Activated CD4-positive, alpha-beta T cell treated with anti-CD3 and anti-CD28 coated beads, Interleukin-2, amount 50 U/mL, for 1 hour (primary cell): ENCODE measurements around the gene ITGB4.

ENCODE experiments used
- DNase-seq: peaks from one replicate; pipeline ENCODE4 v3.0.0-alpha.2; 2020

Gene ITGB4

DNA sequence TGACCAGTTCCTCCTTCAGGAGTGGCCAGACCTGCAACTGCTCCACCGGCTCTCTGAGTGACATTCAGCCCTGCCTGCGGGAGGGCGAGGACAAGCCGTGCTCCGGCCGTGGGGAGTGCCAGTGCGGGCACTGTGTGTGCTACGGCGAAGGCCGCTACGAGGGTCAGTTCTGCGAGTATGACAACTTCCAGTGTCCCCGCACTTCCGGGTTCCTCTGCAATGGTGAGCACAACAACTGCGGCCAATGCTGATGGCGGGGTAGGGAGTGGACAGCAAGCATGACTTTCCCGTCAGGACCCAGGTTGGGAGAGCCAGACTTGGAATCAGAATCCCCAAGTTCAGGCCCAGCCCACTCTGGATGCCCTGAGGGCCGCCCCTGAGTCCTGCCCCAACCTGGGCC lies 12.2 kb downstream of the ITGB4 start:
- no peak for DNase-seq

DNA sequence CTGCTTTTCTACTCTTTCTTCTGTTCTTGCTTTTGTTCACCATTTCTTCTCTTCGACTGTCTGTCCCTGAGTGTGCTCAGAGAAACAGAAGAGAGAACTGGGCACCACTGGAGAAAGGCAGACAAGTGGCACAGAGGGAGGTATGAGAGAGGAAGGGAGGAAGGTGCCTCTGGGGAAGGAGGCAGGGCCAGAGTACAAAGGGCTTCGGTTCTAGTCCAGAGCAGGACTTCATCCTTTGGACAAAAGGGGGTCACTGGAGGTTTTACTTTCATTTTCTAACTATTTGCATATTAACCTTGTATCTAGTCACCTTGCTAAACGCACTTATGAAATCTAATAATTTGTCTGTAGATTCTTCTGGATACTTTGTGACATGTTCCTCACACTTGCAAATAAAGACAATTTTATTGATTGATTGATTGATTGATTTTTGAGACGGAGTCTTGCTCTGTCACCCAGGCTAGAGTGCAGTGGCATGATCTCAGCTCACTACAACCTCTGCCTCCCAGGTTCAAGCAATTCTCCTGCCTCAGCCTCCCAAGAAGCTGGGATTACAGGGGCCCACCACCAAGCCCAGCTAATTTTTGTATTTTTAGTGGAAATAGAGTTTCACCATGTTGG lies 13.5 kb downstream of the ITGB4 start:
- DNase-seq, result no peak

DNA sequence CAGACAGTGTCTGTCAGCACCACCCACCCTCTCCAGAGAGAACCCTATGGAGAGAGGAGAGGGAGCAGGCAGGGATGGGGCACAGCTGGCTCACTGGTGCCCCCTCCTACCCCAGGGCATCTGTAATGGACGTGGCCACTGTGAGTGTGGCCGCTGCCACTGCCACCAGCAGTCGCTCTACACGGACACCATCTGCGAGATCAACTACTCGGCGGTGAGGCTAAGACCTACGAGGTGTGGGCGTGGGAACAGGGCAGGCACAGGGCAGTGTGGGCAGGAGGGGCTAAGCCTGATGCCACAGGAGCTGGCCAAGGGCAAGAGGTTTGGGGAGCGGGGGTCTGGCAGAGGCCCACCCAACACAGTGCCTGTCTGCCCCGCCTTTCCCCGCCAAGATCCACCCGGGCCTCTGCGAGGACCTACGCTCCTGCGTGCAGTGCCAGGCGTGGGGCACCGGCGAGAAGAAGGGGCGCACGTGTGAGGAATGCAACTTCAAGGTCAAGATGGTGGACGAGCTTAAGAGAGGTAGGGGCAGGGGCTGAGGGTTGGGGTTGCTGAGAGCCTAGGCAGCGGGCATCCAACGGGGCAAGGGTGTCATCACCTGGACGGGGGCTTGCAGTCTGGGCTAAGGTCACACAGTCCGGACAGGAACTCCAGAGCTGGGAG lies 15.0 kb downstream of the ITGB4 start:
- no peak for DNase-seq

DNA sequence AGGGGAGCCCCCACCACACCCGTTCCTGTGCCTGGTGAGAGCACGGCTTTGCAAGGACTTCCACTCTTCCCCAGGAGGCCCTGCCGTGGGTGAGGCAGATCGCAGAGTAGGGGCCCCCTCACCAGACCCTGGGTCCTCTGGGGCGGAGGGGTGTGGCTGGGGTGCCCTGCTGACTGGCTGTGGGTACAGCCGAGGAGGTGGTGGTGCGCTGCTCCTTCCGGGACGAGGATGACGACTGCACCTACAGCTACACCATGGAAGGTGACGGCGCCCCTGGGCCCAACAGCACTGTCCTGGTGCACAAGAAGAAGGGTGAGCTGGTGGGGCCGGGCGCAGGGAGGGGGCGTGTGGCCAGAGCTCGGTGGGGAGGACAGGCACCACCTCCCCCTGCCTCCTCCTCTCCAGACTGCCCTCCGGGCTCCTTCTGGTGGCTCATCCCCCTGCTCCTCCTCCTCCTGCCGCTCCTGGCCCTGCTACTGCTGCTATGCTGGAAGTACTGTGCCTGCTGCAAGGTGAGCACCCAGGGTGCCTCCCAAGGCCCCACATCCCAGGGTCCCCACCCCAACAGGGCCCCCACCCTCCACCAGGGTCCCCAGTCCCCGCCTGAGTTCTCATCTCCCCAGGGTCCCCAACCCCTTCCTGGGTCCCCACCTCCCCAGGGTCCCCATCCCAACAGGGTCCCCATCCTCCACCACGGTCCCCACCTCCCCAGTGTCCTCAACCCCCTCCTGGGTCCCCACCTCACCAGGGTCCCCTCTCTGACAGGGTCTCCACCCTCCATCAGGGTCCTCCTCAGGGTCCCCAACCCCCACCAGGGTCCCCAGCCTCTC lies 16.1 kb downstream of the ITGB4 start:
- no peak for DNase-seq

DNA sequence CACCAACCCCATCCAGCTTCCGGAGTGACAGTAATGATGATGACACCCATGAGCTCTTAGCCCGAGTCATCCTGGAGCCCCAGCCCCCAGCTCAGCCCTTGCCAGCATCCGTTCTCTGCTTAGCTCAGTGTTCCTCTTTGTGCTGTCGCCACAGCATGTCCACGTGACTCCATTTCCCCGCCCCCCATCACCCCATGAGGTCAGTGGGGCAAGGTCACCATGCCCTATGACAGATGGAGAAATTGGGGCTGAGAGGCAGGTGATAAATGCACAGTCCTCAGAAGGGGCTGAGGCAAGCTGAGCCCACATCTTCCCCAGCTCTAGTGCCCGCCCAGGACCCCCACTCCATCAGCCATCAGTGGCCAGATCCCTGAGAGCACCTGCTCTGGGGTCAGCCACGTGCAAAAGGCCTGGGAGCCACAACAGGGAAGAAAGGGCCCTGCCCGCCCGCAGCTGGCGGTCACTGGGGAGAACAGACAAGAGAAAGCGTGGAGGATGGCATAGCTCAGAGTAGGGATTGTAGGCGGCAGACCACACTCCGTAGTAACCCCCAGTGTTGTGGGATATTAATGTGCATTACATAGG lies 17.1 kb downstream of the ITGB4 start:
- DNase-seq, result no peak

DNA sequence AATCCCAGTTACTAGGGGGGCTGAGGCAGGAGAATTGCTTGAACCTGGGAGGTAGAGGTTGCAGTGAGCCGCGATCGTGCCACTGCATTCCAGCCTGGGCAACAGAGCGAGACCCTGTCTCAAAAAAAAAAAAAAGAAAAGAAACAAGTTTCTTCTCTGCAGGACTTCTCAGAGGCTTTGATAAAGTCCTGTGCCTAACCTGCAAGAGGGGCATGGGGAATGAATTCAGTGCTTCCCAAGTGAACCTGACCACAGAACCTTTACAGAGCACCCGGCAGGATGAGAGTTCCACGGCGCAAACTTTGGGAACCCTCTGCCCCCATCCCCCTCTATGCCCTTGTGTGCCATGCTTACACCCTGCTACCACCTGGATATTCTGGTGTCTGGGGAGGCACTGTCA lies 17.9 kb downstream of the ITGB4 start:
- no peak for DNase-seq

DNA sequence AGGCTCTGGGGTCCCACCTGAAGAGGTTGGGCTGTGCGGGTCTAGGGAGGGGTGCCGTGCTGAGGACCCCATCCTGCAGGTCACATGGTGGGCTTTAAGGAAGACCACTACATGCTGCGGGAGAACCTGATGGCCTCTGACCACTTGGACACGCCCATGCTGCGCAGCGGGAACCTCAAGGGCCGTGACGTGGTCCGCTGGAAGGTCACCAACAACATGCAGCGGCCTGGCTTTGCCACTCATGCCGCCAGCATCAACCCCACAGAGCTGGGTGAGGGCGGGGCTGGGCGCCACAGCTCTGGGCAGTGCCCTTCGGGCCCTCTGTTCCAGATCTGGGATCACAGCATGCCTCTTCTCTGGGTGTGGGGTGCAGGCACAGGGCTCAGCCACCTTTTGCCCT lies 18.5 kb downstream of the ITGB4 start:
- no peak for DNase-seq

DNA sequence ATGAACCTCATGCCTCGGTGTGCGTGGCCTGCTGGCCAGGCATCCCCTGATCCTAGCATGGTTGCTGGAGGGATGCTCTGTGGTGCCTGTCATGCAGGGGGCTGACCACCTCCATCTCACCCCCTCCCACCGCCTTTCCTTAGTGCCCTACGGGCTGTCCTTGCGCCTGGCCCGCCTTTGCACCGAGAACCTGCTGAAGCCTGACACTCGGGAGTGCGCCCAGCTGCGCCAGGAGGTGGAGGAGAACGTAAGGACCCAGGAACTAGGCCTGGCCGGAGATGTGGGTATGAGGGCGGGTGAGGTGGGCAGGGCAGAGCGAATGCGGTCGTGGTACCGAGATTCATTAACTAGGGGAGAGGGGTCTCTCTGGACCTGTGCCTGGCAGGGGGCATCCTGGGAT lies 19.0 kb downstream of the ITGB4 start:
- DNase-seq, result no peak

DNA sequence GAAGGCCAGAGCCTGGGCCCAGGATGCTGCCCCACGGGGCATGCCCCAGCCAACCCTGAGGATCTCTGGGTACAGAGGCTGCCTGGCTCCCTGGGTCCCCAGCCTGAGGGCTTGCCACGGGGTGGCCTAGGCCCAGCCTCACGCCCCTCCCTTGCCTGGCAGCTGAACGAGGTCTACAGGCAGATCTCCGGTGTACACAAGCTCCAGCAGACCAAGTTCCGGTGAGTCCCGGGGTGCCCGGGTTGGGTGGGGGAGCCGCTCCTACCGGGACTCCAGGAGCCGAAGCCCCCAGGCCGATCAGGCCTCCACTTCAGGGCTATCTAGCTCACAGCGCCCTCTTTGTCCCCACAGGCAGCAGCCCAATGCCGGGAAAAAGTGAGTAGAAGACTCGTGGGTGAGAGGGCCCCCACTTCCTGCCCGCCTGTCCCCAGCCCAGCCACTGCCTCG lies 19.4 kb downstream of the ITGB4 start:
- DNase-seq, result no peak

DNA sequence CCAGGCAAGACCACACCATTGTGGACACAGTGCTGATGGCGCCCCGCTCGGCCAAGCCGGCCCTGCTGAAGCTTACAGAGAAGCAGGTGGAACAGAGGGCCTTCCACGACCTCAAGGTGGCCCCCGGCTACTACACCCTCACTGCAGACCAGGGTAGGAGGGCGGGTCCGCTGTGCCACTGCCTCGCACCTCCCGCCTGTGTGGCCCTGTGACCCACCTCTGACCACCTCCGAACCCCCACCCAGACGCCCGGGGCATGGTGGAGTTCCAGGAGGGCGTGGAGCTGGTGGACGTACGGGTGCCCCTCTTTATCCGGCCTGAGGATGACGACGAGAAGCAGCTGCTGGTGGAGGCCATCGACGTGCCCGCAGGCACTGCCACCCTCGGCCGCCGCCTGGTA lies 21.1 kb downstream of the ITGB4 start:
- DNase-seq, result no peak

DNA sequence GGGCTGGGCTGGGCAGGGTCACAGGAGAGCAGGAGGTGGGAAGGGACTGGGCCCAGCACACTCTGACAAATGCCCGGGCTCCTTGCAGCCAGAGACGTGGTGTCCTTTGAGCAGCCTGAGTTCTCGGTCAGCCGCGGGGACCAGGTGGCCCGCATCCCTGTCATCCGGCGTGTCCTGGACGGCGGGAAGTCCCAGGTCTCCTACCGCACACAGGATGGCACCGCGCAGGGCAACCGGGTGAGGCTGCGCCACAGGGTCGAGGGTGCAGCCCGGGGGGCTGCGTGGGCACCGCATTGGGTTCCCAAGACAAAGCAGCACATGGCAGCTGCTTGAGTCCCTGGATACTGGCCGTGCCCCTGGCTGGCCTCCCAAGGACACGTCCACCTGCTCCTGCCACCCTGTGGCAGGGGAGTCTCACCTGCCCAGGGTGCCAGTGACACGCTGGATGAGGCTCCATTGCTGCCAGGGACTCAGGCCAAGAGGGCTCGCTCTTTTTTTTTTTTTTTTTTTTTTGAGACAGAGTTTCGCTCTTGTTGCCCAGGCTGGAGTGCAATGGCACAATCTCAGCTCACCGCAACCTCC lies 22.5 kb downstream of the ITGB4 start:
- DNase-seq, result no peak

DNA sequence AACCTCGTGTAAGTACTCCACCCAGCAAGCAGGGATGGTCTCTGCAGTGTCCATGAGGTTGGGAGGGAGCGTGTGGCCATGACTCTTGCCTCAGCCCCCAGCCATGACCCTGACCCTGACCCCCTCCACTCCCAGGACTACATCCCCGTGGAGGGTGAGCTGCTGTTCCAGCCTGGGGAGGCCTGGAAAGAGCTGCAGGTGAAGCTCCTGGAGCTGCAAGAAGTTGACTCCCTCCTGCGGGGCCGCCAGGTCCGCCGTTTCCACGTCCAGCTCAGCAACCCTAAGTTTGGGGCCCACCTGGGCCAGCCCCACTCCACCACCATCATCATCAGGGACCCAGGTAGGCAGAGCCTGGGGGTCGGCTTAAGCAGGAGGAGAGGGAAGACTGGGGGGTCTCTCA lies 27.4 kb downstream of the ITGB4 start:
- no peak for DNase-seq

DNA sequence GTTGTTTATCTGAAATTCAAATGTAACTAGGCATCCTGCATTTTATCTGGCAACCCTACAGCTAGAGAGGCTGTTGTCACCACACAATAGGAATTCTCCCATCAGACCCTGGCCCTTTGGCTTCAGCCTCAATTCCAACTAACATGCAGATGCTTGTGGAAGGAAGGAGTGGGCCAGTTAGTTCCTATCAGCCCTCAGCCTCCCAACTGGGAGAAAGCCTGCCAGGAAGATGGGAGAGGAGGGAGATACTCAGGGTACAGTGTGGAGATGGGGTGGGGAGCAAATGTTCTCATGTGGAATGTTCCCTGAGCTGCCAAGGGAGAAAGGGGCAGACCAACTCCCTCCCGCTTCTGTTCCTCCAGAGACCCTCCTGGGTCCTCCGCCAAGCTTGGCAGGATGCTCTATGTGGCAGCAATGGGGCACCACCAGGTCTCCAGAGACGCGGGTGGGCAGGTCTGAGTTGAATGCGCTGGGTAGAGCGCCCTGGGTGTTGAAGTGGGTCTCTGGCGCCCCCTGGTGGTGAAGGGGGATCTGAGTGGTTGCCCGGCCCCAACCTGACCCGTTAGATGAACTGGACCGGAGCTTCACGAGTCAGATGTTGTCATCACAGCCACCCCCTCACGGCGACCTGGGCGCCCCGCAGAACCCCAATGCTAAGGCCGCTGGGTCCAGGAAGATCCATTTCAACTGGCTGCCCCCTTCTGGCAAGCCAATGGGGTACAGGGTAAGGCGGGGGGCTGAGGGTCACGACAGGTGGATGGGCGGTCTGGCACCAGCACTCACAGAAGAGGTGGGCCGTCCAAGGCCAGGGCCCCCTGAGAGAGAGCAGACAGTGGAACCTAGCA lies 28.5 kb downstream of the ITGB4 start:
- peak; percentile 91 for DNase-seq

DNA sequence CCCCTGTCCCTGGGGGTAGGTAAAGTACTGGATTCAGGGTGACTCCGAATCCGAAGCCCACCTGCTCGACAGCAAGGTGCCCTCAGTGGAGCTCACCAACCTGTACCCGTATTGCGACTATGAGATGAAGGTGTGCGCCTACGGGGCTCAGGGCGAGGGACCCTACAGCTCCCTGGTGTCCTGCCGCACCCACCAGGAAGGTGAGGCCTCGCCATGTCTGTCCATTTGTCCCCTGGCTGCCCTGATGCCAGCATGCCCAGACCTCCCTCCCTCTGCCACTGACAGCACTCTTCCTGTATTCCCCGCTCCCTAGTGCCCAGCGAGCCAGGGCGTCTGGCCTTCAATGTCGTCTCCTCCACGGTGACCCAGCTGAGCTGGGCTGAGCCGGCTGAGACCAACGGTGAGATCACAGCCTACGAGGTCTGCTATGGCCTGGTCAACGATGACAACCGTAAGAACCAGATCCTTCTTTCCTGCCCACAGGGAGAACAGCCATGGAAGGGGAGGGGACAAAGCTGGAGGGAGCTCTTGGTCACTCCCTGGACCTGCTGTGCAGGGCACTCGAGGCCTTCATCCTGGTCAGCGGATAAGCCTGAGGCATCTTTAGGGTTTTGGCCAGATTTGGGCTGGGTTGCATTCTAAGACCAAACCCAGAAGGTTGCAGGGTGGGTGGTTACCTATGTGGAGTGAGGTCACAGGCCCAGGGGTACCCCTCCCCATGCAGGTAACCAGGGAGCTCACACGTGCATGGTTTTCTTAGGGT lies 29.6 kb downstream of the ITGB4 start:
- no peak for DNase-seq

DNA sequence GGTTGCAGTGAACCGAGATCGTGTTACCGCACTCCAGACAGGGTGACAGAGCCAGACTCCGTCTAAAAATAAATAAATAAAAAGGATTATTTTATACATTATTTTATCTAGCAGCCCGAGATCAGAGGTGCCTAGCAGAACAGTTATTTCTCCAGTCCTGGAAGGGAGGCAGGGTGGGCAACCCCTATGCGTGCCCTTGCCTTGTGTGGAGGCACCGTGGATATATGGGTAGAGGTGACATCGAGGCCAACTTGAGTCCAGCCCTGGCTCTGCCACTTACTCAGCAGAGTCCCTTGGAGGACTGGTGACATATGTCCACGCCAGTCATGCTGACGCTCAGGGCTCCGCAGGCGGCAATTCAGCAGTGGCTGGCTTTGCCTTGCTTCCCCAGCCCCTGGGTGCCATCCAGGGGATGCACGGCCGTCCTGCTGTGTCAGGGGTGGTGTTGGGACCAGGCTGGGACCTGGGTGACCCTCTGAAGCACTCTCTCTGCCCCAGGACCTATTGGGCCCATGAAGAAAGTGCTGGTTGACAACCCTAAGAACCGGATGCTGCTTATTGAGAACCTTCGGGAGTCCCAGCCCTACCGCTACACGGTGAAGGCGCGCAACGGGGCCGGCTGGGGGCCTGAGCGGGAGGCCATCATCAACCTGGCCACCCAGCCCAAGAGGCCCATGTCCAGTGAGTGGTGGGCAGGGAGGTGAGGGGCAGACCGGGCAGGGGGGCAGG lies 30.6 kb downstream of the ITGB4 start:
- no peak for DNase-seq

DNA sequence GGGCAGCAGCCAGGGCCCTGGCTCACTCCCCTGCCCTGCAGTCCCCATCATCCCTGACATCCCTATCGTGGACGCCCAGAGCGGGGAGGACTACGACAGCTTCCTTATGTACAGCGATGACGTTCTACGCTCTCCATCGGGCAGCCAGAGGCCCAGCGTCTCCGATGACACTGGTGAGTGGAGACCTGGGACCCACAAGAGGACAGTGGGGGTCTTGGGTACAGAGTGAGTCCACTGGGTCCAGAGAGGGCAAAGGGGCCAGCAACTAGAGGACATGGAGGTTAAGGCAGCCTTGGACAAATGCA lies 31.1 kb downstream of the ITGB4 start:
- no peak for DNase-seq

DNA sequence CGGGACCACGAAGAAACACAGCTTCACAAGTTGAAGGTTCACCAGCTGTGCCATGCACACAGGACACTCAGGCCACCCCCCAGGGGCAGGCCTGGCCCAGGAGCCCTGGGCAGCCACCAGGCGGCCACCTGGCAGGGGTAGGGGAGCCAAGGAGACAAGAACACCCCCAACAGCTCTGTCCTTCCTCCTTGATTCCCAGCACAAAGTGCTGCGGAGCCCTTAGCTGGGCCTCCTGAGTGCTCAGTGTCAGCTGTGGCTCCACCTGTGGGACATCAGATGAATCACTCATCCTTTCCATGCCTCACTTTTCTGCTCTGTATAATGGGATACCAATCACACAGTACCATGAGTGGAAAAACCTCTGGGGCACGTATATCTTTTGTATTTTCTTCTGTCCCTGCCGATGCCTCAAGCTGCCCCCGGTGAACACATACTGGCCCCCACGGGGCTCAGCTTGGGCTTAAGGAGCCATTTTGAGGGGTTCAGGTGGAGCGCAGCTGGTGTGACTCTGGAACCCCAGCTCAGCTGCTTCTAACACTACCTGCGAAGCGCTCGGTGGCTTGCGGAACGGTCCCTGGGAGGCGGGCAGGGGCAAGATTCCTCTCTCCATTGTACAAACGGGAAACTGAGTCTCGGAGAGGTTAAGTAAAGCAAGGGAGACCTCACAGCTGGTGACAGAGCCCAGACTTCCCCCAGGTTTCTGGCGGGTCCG lies 31.7 kb downstream of the ITGB4 start:
- DNase-seq, result no peak

DNA sequence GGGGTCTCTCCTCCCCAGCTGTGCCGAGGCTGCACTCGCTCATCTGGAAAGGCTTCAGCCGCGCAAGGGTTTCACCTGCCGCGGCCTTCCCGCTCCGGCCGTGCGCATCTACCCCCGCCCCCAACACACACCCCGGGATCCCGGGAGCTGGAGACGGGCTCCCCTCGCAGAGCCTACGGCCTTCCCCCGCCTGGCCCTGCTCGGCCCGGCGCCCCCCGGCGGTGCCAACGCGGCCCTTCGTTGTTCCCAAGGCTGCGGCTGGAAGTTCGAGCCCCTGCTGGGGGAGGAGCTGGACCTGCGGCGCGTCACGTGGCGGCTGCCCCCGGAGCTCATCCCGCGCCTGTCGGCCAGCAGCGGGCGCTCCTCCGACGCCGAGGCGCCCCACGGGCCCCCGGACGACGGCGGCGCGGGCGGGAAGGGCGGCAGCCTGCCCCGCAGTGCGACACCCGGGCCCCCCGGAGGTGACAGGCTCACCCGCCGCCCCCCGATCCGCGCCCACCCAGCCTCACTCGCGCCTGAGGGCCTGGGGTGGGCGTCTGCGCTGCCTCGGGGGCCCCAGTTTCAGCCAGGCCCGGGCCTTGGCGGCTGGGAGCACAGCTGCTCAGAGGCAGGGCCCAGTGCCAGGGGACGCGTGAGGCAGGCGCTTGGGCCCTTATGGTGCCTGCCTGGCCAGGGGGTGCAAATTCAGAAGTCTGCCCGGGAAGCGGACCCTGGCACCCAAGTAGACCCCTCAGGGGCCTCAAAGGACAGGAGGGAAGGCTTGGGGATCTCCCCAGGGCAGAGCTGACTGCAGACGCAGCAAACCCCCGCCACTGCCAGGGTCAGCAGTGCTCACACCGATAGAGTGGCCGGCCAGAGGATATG lies 32.5 kb downstream of the ITGB4 start:
- DNase-seq, result peak; percentile 63
